GM18951 (cell line): ENCODE results near the gene SLC7A9.

Source experiments
- POLR2A ChIP-seq: IDR thresholded peaks from 4 replicates; pipeline ENCODE4 v1.6.1; 2011; ENCODE audit warnings: mild to moderate bottlenecking; ENCODE audit not compliant: insufficient read length, insufficient read depth; ENCODE audit errors: extremely low read depth
- in situ Hi-C: fragments of 300-500 bp; cut with MboI; formaldehyde crosslinking; loops from one replicate; pipeline ENCODE4 v1.12.0; 2022; ENCODE audit warnings: low sequenced_read_pairs, mixed read lengths, inconsistent platforms; ENCODE audit not compliant: unreplicated experiment

Gene SLC7A9

DNA sequence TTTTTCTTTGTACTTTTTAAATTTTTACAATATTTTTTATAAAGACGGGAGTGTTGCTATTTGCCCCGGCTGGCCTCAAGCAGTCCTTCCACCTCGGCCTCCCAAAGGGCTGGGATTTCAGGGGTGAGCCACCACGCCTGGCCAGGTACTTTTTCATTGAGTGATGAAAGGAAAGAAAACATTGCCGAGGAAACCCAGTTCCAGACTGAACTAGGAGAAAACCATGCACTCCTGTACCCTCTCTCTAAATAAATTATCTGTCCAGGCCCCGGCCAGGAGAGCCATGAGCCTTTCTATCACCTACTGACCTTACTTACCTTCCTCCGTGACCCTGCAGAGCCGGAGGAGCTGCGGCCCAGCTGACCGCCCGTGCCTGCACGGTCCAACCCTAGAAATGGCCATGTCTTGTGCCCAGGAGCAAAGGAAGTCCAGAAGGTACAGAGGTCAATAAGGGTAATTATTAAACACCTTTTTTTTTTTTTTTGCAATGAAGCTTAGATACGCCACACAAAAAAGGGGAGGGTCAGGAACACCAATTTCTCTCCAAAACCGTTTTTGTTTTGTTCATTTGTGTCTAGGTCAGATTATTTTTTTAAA is at the start of gene SLC7A9:
Gene SLC7A9, minus strand, starts transcription at position 399 of the 597 bp plus-strand sequence. CDS start 1,233 bp downstream, outside the sequence.
- in situ Hi-C loops, result no loop called here
- TF ChIP-seq POLR2A, result no peak

DNA sequence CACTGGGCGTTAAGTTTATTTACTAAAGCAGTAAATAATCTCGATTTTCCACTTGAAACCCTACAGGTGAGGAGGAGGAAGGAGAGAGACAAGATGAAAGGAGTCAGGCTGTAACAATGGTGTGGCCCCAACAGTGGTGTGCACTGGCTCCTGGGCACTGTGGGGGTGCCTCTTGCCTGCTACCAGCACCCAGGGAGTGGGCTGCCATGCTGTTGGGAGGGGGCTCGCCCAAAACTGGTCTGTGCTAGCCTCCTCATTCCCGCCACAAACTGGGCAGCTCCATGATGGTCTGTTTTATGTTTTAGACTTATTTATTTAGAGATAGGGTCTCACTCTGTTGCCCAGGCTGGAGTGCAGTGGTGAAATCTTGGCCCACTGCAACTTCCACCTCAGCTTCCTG is 49.8 kb upstream of the SLC7A9 start:
- in situ Hi-C loops, result no loop called here
- no peak for TF ChIP-seq POLR2A

DNA sequence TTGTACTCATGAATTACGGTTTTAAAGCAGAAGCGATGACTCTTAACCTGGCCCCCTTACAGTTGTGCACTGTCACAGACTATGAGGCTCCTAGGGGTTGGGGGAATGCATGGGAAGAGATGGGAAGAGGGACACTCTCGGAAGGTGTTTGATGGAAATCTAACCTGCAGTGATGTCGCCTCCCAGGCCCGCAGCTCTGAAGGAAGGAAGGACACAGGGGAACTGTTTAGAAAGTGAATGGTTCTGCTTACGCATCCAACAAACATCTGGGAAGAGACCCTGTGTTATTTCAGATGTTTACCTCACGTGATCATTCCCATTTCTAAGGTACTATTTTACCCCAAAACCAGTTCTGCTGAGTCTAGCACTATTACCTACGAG is 48.0 kb upstream of the SLC7A9 start:
- no peak for TF ChIP-seq POLR2A
- in situ Hi-C loops, result no loop called here

DNA sequence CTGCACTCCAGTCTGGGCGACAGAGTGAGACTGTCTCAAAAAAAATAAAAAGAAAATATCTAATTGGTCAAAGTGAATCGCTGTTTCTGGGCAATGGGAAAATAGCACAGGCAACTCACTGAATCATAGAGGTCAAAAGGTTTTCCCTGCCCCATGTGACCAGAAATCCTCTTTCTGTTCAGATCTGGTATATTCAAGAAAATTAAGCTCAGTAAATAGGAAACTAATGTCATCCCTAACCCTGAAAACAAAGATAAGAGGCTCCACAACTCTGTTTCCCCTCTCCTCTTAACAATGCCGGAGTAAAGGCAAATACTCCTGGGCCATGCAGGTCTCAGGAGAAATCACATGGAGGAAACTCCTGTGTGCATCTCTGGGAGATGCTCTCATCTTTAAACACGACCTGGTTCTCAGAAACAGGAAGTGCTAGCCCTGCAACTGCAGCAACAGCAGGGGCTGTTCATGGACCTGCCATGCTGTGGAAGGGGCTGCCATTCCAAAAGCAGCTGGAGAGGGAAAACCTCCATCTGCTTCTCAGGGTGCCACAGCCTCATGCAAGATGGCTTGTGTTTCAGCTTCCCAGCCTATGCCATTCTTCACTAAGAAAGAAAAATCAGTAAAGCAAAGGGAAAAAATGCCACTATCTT is 47.5 kb upstream of the SLC7A9 start:
- in situ Hi-C loops, result no loop called here
- no peak for TF ChIP-seq POLR2A

DNA sequence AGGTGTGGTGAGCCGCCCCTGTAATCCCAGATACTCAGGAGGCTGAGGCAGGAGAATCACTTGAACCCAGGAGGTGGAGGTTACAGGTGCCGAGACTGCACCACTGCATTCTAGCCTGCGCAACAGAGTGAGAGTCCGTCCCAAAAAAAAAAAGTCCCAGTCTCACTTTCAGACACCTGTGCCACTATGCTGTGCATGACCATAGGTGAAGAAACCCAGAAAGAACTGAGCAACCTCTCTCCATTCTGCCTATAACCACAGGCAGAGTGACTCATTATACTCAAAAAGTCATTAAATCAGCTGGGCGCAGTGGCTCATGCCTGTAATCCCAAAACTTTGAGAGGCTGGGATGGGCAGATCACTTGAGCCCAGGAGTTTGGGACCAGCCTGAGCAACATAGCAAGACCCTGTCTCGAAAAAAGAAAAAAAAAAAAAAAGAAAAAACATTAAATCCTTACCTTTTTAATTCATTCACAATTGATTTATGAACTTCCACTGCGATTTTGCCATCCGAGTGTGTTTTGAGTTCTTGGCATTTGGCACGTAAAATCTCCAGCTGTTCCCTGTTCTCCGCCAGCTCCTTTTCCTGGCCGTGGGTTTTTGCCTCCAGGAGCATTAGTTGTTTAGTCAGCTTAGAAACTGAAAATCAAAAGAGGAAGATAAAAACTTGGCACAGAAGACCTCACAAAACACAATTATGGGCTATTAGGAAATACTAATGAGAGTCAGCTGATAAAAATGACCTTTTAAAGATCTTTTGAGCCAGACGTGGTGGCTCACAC is 45.5 kb upstream of the SLC7A9 start:
- TF ChIP-seq POLR2A, result no peak
- in situ Hi-C loops, result no loop called here

DNA sequence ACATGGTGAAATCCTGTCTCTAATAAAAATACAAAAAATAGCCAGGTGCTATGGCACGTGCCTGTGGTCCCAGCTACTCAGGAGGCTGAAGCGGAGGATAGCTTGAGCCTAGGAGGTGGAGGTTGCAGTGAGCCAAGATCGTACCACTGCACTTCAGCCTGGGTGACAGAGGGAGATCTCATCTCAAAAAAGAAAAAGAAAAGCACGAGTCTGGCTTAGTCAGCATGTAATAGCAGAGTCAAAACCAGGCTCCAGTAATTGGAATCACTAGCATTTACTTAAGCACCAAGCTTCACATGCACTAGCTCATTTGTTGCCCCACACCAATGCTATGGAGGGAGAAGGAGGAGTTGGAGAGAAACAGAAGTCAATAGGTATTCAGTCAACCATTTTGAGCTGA is 41.9 kb upstream of the SLC7A9 start:
- in situ Hi-C loops, result no loop called here
- TF ChIP-seq POLR2A, result no peak

DNA sequence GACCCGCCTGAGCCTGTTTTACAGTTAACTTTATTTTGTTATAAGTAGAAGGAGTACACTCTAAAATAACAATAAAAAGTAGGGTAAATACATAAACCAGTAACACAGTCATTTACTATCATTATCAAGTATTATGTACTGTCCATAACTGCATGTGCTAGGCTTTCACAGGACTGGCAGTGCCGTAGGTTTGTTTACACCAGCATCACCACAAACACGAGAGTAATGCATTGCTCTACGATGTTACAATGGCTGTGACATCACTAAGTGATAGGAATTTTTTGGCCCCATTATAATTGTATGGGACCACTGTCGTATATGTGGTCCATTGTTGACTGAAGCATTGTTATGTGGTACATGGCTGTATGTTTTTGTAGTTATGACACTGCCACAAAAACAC is 41.3 kb upstream of the SLC7A9 start:
- in situ Hi-C loops, result no loop called here
- no peak for TF ChIP-seq POLR2A

DNA sequence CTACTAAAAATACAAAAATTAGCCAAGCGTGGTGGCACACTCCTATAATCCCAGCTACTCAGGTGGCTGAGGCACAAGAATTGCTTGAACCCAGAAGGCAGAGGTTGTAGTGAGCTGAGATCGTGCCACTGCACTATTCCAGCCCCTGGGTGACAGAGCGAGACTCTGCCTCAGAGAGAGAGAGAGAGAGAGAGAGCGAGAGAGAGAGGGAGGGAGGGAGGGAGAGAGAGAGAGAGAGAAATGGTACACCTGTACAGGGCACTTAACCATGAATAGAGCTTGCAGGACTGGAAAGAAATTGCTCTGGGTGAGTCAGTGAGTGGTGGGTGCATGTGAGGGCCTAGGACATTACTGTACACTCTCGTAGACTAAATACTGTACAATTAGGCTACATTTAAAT is 40.5 kb upstream of the SLC7A9 start:
- in situ Hi-C loops, result no loop called here

DNA sequence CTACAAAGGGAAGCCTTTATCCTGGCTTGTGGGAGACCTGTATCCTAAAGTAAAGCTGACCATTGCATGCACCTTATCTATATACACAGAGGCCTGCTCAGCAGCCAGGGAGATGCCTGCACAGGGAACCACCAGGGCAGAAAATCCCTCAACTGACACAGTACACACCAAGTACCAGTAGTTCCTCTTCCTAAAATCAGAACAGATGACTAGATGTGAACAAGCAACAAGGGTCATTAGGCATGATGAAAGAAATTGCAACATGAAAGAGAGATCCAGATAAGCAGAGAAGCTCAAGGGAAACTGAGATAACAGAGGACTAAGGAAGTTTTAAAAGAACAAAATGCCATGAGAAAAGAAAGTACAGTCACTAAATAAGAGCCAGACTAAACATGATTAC is 39.7 kb upstream of the SLC7A9 start:
- in situ Hi-C loops, result no loop called here
- no peak for TF ChIP-seq POLR2A

More for the DNA sequence above, 40.5 kb upstream of the SLC7A9 start:
- TF ChIP-seq POLR2A, result no peak

DNA sequence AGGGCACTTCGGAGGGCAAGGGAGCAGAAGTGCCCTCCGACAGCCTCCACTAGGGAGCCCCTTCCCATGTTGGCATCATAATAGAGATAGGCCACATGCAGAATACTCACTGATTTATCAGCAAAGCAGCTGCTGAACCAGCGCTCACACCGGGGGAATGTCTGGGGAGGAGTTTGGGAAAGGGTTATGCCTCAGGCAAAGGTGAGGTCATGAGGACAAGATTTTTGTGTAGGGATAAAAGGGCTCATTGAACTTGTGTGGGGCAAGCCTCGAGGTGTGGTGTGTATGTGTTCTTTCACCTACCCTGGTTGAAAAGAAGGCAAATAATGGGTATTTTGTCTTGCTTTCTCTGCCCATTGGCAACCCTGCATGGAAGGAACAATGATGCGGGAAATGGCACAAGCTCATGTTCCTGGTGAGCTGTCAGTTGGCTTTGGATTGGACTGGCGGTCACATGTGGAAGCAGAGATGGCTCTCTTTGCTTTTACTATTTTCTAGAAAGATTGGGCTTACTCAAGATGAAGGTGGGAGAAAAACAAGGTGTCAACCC is 39.1 kb upstream of the SLC7A9 start:
- no peak for TF ChIP-seq POLR2A
- in situ Hi-C loops, result no loop called here

DNA sequence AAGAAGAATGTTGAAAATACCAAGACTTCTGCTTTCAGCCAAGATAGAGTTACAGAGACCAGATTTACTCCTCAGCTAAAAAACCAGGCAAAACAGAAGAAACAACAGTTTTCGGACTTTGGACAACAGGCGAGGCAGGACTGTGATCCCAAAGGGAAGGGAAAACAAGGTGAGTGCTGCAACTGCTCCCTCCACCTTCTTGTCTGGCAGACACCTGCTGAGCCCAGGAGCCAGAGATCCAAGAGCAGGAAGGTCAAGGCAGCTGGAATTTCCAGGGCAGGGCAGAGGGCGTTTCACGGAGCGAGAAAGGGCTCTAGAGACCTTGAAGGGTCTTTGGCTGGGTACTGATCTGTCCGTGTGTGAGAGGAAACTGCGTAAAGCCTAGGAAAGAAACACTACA is 32.9 kb upstream of the SLC7A9 start:
- TF ChIP-seq POLR2A, result no peak
- in situ Hi-C loops, result no loop called here

DNA sequence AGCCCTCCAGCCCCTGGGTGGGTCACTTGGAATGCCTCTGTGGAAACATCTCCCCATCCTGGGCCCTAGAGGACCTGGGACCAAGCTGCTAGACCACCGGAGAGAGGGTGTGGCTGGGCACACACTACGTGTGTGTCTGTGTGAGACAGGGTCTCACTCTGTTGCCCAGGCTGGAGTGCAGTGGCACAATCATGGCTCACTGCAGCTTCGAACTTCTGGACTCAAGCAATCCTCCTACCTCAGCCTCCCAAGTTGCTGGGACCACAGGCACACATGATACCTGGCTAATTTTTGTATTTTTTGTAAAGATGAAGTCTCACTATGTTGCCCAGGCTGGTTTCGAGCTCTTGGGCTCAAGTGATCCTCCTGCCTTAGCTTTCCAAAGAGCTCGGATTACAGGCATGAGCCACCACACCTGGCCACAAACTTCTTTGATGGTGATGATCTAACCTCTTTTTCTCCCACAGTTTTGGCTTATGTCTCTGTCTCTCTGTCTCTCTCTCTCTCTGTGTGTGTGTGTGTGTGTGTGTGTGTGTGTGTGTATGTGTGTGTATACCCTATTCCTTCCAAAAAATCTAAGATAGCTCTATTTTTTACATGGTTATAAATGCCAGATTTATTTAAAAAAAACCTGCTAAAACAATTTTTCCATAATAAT is 32.1 kb upstream of the SLC7A9 start:
- TF ChIP-seq POLR2A, result no peak

More for the DNA sequence above, 32.1 kb upstream of the SLC7A9 start:
- in situ Hi-C loops, result no loop called here
